ENCODE results near the gene TRAPPC4. TPM values are rescaled to one million over a fixed set of nuclear protein-coding genes. Genes with fewer than 3 reads are reported as not detected.

Gene TRAPPC4
- total and polyA plus RNA-seq, 2 of the 8 experiments (the other 6 are each of a cell fraction or from before 2014, with no cell fraction given), result 94.3 to 223 TPM

DNA sequence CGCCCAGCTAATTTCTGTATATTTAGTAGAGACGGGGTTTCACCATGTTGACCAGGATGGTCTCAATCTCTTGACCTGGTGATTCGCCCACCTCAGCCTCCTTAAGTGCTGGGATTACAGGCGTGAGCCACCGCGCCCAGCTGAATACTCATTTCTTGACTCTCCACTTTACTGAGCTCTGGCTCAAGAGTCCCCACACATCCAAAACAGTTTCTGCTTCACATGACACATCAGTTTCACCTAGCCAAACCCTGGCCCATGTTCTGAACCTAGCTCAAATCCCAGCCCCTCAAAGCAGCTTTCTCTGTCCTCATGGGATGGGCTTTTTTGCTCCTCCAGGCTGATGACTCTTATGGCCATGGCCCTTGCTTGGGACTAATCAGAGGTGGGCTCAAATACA, 28.6 kb downstream of the TRAPPC4 start:
- DNase-seq (ENCODE audit: low read depth in 1 of 2, low spot score in 2 of 2), result no peak
- Histone ChIP-seq H3K14ac (ENCODE audit: insufficient read length) (no peak overlapping the region), H3K4ac (replicated peaks; ENCODE audit: insufficient read length, low read depth, low read length) (no peak overlapping the region), H3K4me3 (ENCODE audit: extremely low read depth in 1 of 4, insufficient read depth in 2 of 4, low read depth in 3 of 4, low read length in 4 of 4) (no peak overlapping the region), H3K79me2 (ENCODE audit: control insufficient read depth in 1 of 2, insufficient read depth in 2 of 2, low read length in 2 of 2) (no peaks in the 10 kb centered on the region), H2AFZ (ENCODE audit: low read length) (no peak overlapping the region), H3K23ac (ENCODE audit: insufficient read length) (no peak overlapping the region), H2BK120ac (replicated peaks; ENCODE audit: low read depth, low read length) (no peak overlapping the region), H4K20me1 (replicated peaks in 1 of 2; ENCODE audit: control insufficient read depth in 1 of 2, insufficient read depth in 2 of 2, low read length in 2 of 2) (peaks cover 2 to 18% of the 10 kb centered on the region in 2 experiments), H2BK12ac (ENCODE audit: low read depth, low read length) (no peak overlapping the region), H3K79me1 (ENCODE audit: low read depth, low read length) (0 out of 2 replicates have a peak, but pooled peaks cover 5% of the 10 kb centered on the region), H2BK15ac (ENCODE audit: low read length) (no peak overlapping the region), H3K4me1 (replicated peaks in 1 of 4; ENCODE audit: control insufficient read depth in 3 of 4, insufficient read depth in 4 of 4, low read length in 3 of 4) (peaks cover 0 to 3% (median 0%) of the 10 kb centered on the region in 4 experiments; a peak in 1 of 7 replicates), H2BK20ac (ENCODE audit: low read length) (no peak overlapping the region), H3K27ac (ENCODE audit: low read depth, low read length) (no peak overlapping the region), H3K9ac (replicated peaks in 1 of 4; ENCODE audit: extremely low read depth in 1 of 4, low read depth in 3 of 4, low read length in 3 of 4) (no peak overlapping the region), H3K4me2 (ENCODE audit: insufficient read depth in 1 of 2, low read depth in 2 of 2, low read length in 2 of 2) (no peak overlapping the region), H3K56ac (replicated peaks; ENCODE audit: insufficient read length, low read depth, low read length) (no peak overlapping the region), H2AK5ac (ENCODE audit: low read depth, low read length) (no peak overlapping the region), H3K18ac (ENCODE audit: extremely low read depth, low read length) (no peak overlapping the region), H2BK5ac (ENCODE audit: low read depth, low read length) (no peak overlapping the region), H3K23me2 (ENCODE audit: low read depth, low read length) (no peaks in the 10 kb centered on the region), H3K27me3 (replicated peaks in 1 of 4; ENCODE audit: control insufficient read depth in 3 of 4, extremely low read depth in 1 of 4, insufficient read depth in 3 of 4, low read length in 3 of 4) (no peaks in the 10 kb centered on the region), H4K5ac (ENCODE audit: insufficient read length, low read depth, low read length) (no peak overlapping the region), H4K91ac (replicated peaks; ENCODE audit: insufficient read length, low read length) (no peak overlapping the region), H4K8ac (ENCODE audit: extremely low read depth, insufficient read depth, low read length) (no peak overlapping the region), H3K36me3 (ENCODE audit: control insufficient read depth in 2 of 4, insufficient read depth in 4 of 4, low read length in 3 of 4) (peaks cover 42 to 66% (median 61%) of the 10 kb centered on the region in 4 experiments), H3K9me3 (ENCODE audit: insufficient read depth in 2 of 2, low read depth in 1 of 2, low read length in 1 of 2) (no peaks in the 10 kb centered on the region)
- ChIA-PET CTCF (ENCODE audit: partially characterized antibody) (interaction anchor here (0.8 to 1.6 kb wide), 6 partner anchors 9 to 278 kb away, joined by 3 to 5 read pairs (median 3); partner anchors contain the start of genes RPS25 and TRAPPC4), POLR2A (ENCODE audit: partially characterized antibody) (interaction anchor here (1.0 to 5.7 kb wide), 9 partner anchors 8 to 255 kb away, joined by 3 to 45 read pairs (median 4); partner anchors contain the start of genes CENATAC, HMBS, HYOU1 and VPS11)
- no peak for FAIRE-seq
- TF ChIP-seq RXRA (IDR thresholded peaks at IDR 0.05; ENCODE audit: insufficient read depth, low read depth, low read length), result no peak
- no peak for TF ChIP-seq KDM5A (IDR thresholded peaks at IDR 0.05; ENCODE audit: low read length)
- TF ChIP-seq RNF2 (IDR thresholded peaks at IDR 0.05; ENCODE audit: borderline replicate concordance, low read depth, low read length, missing control alignments, poor library complexity, severe bottlenecking), result no peak
- no peak for TF ChIP-seq PHF8 (conservative IDR thresholded peaks at IDR 0.05; ENCODE audit: low read depth, low read length)
- TF ChIP-seq EZH2 (IDR thresholded peaks at IDR 0.05; ENCODE audit: low read depth, low read length, severe bottlenecking), result no peak
- TF ChIP-seq RAD21 (IDR thresholded peaks at IDR 0.05 in 1 of 2, conservative IDR thresholded peaks at IDR 0.05 in 1 of 2; ENCODE audit: low read depth in 2 of 2, low read length in 2 of 2), result no peak
- WGBS, 2 experiments (ENCODE audit: extremely low coverage in 1 of 2, insufficient coverage in 1 of 2, insufficient read length in 1 of 2, insufficient replicate concordance in 2 of 2, low coverage in 1 of 2, low lambda C conversion rate in 2 of 2, missing lambda C conversion rate in 1 of 2), result 91% methylated on average over 5 of the region's 6 CpGs; no CpG with 5 or more reads in 1 of the 2 experiments
